Fibroblast of mammary gland (primary cell): ENCODE results near the gene DEPDC5.

Experiments
- DNase-seq: peaks from one replicate; pipeline ENCODE4 v3.0.0-alpha.2; 2010; ENCODE audit warnings: low read depth
- H3K4me3 ChIP-seq: 2 replicates; pipeline ENCODE4 v1.5.1; 2011; ENCODE audit warnings: low read depth, mild to moderate bottlenecking, low read length, moderate library complexity; ENCODE audit not compliant: control insufficient read depth
- TF ChIP-seq, protein P1 (sequence below): conservative IDR thresholded peaks from 2 replicates; pipeline ENCODE4 v1.5.1; 2011; ENCODE audit warnings: low read depth, low read length, inconsistent platforms; ENCODE audit not compliant: control insufficient read depth, insufficient read depth

DEPDC5 gene

DNA sequence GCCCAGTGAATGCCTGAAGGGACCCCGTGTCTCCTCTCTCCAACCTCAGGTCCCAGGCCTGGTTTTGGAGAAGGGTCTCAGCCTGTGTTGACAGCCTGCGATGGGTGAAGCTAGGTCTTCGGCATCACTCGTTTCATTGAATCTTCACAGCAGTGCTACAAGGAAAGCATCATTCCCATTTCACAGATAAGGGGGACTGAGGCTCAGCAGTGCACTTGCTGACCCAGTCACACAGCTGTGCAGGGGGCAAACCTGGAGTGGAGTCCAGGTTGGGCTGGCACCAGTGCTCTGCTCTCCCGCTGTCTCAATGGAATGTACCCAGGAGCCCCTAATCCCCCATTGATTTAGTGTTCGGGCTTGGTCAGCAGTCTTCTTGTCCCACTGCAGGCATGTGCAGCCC, 179.6 kb downstream of the DEPDC5 start:
- no peak for DNase-seq
- no peak overlapping the region for H3K4me3 ChIP-seq
- TF ChIP-seq, protein P1, sequence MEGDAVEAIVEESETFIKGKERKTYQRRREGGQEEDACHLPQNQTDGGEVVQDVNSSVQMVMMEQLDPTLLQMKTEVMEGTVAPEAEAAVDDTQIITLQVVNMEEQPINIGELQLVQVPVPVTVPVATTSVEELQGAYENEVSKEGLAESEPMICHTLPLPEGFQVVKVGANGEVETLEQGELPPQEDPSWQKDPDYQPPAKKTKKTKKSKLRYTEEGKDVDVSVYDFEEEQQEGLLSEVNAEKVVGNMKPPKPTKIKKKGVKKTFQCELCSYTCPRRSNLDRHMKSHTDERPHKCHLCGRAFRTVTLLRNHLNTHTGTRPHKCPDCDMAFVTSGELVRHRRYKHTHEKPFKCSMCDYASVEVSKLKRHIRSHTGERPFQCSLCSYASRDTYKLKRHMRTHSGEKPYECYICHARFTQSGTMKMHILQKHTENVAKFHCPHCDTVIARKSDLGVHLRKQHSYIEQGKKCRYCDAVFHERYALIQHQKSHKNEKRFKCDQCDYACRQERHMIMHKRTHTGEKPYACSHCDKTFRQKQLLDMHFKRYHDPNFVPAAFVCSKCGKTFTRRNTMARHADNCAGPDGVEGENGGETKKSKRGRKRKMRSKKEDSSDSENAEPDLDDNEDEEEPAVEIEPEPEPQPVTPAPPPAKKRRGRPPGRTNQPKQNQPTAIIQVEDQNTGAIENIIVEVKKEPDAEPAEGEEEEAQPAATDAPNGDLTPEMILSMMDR: no peak

DNA sequence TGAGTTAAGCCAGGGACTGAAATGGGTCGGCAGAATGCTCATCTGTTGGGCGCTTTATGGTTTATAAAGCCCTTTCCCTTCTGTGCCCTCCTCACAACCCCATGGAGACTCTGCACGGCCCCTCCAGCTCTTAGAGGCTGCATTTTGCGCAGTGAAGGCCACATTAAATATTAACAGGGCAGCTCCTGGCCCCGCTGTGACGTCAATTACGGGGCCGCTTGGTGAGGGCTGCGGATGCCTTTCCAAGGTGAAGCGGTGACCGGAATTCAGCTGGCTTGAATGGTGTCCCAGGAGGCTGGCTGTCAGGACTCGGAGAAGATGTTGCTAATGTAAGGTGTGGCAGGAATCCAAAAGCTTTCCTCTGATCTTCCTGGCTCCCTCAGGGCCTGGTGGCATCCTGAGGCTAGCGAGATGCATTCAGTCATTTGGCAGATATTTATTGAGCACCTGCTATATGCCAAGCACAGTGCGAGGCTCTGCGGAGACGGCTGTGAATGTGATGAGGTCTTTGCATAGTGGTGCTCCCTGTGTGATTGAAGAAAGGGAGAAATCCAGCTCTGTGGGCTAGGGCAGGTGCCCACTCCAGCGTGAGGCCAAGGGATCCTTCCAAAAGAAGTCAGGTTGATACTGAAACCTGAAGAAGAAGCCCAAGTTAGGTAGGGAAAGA, 180.1 kb downstream of the DEPDC5 start:
- TF ChIP-seq, protein P1: no peak
- no peak overlapping the region for H3K4me3 ChIP-seq
- DNase-seq: no peak

DNA sequence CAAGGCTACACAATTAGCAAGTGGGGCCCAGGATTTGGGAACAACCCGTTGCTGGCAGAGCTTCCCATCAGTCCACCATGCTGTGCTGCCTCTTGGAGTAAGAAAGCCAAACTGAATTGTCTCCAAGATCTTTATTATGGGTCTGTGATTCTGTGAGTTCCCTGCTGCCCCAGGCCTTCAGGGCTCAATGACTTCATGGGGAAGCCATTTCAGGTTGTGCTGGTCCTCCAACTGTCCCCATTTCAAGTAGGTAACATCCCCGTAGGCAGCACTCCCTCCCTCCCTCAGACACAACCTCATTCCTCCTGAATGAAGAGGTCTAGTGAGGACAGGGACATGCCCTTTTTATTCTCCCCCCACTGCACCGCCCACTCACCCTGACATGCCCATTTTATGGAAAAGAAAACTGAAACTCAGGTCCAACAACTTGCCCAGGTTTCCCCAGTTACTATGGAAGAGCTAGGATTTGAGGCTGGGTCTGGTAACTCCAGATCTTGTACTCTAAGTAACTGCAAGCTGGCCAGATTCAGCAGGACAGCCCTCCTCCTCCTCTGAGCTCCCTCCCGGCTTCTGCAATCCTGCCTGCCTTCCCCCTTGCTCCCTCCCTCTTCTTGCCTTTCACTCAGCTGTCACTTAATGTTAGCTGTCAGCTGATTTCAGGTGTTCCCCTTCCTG, 182.3 kb downstream of the DEPDC5 start:
- no peak overlapping the region for H3K4me3 ChIP-seq
- TF ChIP-seq, protein P1: no peak
- DNase-seq: no peak

DNA sequence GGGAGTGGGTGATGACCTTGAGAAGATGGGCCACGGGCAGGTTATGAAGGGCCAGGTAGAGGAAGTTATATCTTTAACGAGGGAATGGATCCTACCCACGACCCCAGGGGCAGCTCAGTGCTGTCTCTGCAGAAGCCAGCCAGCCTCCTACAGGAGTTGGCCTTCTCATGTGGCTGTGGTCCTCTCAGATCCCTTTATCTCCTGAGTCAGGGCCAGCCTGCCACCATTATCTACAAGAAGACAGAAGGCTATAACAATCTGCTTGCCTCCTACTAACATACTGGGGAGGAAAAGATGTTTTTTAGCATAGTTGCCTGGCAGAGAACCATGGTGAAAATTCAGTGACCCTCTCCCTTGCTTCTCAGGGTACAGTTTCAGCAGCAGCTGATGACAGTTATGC, 183.5 kb downstream of the DEPDC5 start:
- TF ChIP-seq, protein P1: no peak
- DNase-seq: no peak
- H3K4me3 ChIP-seq: no peak overlapping the region

DNA sequence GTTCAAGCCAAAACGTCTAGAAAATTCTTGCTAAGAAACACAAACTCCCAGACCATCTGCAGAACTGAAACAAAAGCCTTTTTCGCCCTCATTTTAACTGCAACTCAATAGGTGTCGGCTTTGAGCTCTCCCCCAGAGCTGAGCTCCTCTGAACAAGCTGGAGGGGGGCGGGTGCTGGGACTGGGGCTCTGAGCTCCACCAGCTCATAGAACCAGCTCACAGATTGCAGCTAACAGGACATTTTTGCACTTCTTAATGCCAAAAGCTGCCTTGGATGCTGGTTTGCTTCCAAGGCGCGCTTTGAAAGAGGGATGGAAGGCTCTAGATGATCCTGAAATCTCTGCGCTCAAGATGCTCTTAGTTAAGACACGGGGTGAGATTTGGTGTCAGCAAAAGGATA, 184.5 kb downstream of the DEPDC5 start:
- no peak overlapping the region for H3K4me3 ChIP-seq
- TF ChIP-seq, protein P1: no peak
- no peak for DNase-seq

DNA sequence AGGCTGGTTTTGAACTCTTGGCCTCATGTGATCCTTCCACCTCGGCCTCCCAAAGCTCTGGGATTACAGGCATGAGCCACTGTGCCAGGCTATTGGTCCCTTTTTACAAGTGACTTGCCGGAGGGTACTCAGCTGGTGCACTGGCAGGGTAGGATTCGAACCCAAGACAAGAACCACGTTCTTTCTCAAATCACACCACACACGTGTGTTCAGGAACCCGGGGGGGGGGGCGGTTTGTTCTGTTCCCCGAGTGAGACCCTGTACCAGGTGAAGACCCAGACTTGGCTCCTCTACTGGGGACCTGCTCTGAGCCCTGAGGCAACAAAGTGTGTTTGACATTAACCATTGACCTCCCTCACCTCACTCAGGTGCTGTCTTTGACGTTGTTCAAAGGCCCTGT, 186.7 kb downstream of the DEPDC5 start:
- no peak for DNase-seq
- H3K4me3 ChIP-seq: no peak overlapping the region
- TF ChIP-seq, protein P1: no peak
